Heart right ventricle (tissue), 16 donors: ENCODE measurements around the gene IGLL1. TPM values are rescaled to one million over a fixed set of nuclear protein-coding genes. Genes with fewer than 3 reads are reported as not detected.

Source experiments
- ATAC-seq, 8 donors: fragments of 200-7000 bp; cut with Tn5 transposase; one replicate each; pipeline ENCODE4 v1.9.1; 2020; ENCODE audit warnings: mild to moderate bottlenecking in 8 of 8, moderate library complexity in 8 of 8, moderate number of reproducible peaks in 1 of 8
- DNase-seq, 2 donors: peaks; one replicate each; pipeline ENCODE4 v3.0.0-alpha.2; 2020
- H3K27ac ChIP-seq, 10 donors: fragments of 200-600 bp; sonication (generic) in 2 of 10; one replicate each; pipeline versions ENCODE4 v1.5.0 to v1.8.0; 2020 to 2022; ENCODE audit warnings: mild to moderate bottlenecking in 3 of 10
- H3K27me3 ChIP-seq, 7 donors: fragments of 200-600 bp; one replicate each; pipeline ENCODE4 v1.8.0; 2021 to 2022; ENCODE audit warnings: mild to moderate bottlenecking in 2 of 7
- H3K36me3 ChIP-seq, 9 donors: fragments of 200-600 bp; sonication (generic) in 1 of 9; one replicate each; pipeline versions ENCODE4 v1.5.0 to v1.8.0; 2020 to 2022; ENCODE audit warnings: mild to moderate bottlenecking in 2 of 9
- H3K4me1 ChIP-seq, 9 donors: fragments of 200-600 bp; sonication (generic) in 1 of 9; one replicate each; pipeline versions ENCODE4 v1.5.0 to v1.8.0; 2020 to 2022; ENCODE audit warnings: mild to moderate bottlenecking in 4 of 9
- H3K4me3 ChIP-seq, 10 donors: fragments of 200-600 bp; sonication (generic) in 2 of 10; one replicate each; pipeline versions ENCODE4 v1.5.0 to v1.8.0; 2020 to 2022; ENCODE audit warnings: mild to moderate bottlenecking in 7 of 10, moderate library complexity in 2 of 10
- H3K9me3 ChIP-seq, 11 donors: fragments of 200-600 bp in 10 of 11; sonication (generic) in 2 of 11; one replicate each; pipeline versions ENCODE4 v1.5.0 to v1.8.0; 2013 to 2022; ENCODE audit warnings: mild to moderate bottlenecking in 2 of 11, control low read depth in 1 of 11, moderate library complexity in 1 of 11
- CTCF ChIP-seq, 9 donors: fragments of 200-600 bp; sonication (generic) in 2 of 9; IDR thresholded peaks; one replicate each; pipeline versions ENCODE4 v1.5.0 to v1.8.0; 2021 to 2022; ENCODE audit warnings: antibody characterized with exemption in 9 of 9, mild to moderate bottlenecking in 5 of 9, moderate library complexity in 1 of 9
- WGBS, 2 donors: extraction: QIAGEN DNeasy Blood & Tissue Kit; methylation state at CpG; one replicate each; pipeline ENCODE4 v1.1.7; 2013; ENCODE audit warnings: inconsistent platforms in 1 of 2; 5-methylcytosine and 5-hydroxymethylcytosine counted together
- intact Hi-C, 10 donors: fragments of 100-400 bp; cut with DNase I; formaldehyde crosslinking; loops; one replicate each; pipeline versions ENCODE4 v1.11.1 to v1.14.2; 2022
- polyA plus RNA-seq, 2 donors: library from polyadenylated mRNA; stranded (reverse); fragments of 200-250 nt; gene quantifications; one replicate each; pipeline ENCODE4 v1.2.3, GENCODE V29; 2013
- total RNA-seq, 10 donors: library from RNA; stranded (reverse); fragmentation: NEBNext Ultra II Directional in 3 of 10; extraction: Animal tissue kit (Norgen Biotek cat#: 25700) in 3 of 10; gene quantifications; one replicate each; pipeline versions ENCODE4 v1.2.1 to v1.2.4, GENCODE V29; 2021 to 2023
- donor health status: Arrhythmogenic right ventricular cardiomyopathy.
- donor health status: ischemic (EF 13 %, LVEDD 7.1; RV severe dilation, severe dysfunction).
- donor health status: healthy with polysubstance abuse.
- donor health status: DM: no; HTN: yes; CAD: no.
- donor health status: DM: no; HTN: no; CAD: no.
- donor health status: ischemic (EF 25% LVEDD 6.9; RV normal size, moderate dysfunction).
- donor health status: ischemic (EF 25% LVEDD 5.7; RV mildly dilated, moderate dysfunction).
- donor health status: healthy.
- donor health status: DM: yes; HTN: yes; CAD: no.
- donor health status: Ischemic cardiomyopathy.
- donor health status: ischemic (EF 35%, LVEDD 5.7; RV mildly dilated, moderate dysfunction).
- donor health status: nonischemic (EF 11% LVEDD 7.7; RV severe dilation, severe dysfunction).
- donor health status: DM: yes; HTN: yes; CAD: no.
- donor health status: PGD.
- donor health status: ischemic (EF 29% LVEDD 5.4; RV normal size, mild dysfunction).
- donor health status: nonischemic (EF 23%, LVEDD 6.1; RV moderate dilation, normal function).

Gene IGLL1
- total and polyA plus RNA-seq, 12 donors, result not detected

- intact Hi-C loops, result loop anchor here in 1 of 10 donors (10.0 kb wide), 1 partner anchor 339 kb away; the partner anchor contains the start of gene BCR
- H3K36me3 ChIP-seq, result no peaks in the 10 kb centered on the region
- H3K9me3 ChIP-seq, result no peaks in the 10 kb centered on the region
- peaks cover 0 to 31% (median 0%) of the 10 kb centered on the region in 7 donors for H3K27me3 ChIP-seq
- ATAC-seq (no peak), DNase-seq (no peak)
- H3K4me1 ChIP-seq, result peaks cover 12 to 37% (median 20%) of the 10 kb centered on the region in 9 donors
- WGBS, 2 donors, result 95 to 96% methylated on average over 8 of the region's 8 CpGs
- TF ChIP-seq CTCF (IDR thresholded peaks at IDR 0.05), result no peak
- peak overlapping the region in 1 of 10 donors; percentile 91 for H3K27ac ChIP-seq
- H3K4me3 ChIP-seq, result no peak overlapping the region
These were observed 56.4 kb downstream of the IGLL1 start for GRCh38 chr22:23523713-23524112.

Other genes starting within 250 kb of the IGLL1 start
- gene DRICH1, start 52.0 kb upstream of the IGLL1 start, total RNA-seq, result not detected
- under 1 TPM; 0.03 to 0.44 TPM for gene DRICH1, start 52.0 kb upstream of the IGLL1 start, polyA plus RNA-seq
- gene RGL4, start 110.7 kb upstream of the IGLL1 start, total RNA-seq, result 1 to 10 TPM in 1 of 10 donors, under 1 TPM in 1, not detected in 8; 0.23 to 1.6 TPM
- under 1 TPM; 0.29 to 0.59 TPM for gene RGL4, start 110.7 kb upstream of the IGLL1 start, polyA plus RNA-seq
- gene ZNF70, start 170.8 kb upstream of the IGLL1 start, total RNA-seq, result 1 to 10 TPM; 3.0 to 4.2 (median 3.6) TPM
- 1 to 10 TPM; 1.2 to 2.1 TPM for gene ZNF70, start 170.8 kb upstream of the IGLL1 start, polyA plus RNA-seq
- gene VPREB3, start 174.1 kb upstream of the IGLL1 start, total RNA-seq, result 1 to 10 TPM in 4 of 10 donors, under 1 TPM in 2, not detected in 4; 0.56 to 2.5 (median 1.3) TPM
- under 1 TPM; 0.83 to 0.88 TPM for gene VPREB3, start 174.1 kb upstream of the IGLL1 start, polyA plus RNA-seq
- gene C22orf15, start 182.7 kb upstream of the IGLL1 start, total RNA-seq, result not detected
- gene C22orf15, start 182.7 kb upstream of the IGLL1 start, polyA plus RNA-seq, result under 1 TPM; 0.12 to 0.66 TPM
- 1,000 to 10,000 TPM in 8 of 10 donors, 100 to 1,000 TPM in 2; 860 to 1,727 (median 1,056) TPM for gene CHCHD10, start 187.7 kb upstream of the IGLL1 start, total RNA-seq
- 1,000 to 10,000 TPM in 1 of 2 donors, 100 to 1,000 TPM in 1; 735 to 3,552 TPM for gene CHCHD10, start 187.7 kb upstream of the IGLL1 start, polyA plus RNA-seq
- gene MMP11, start 192.6 kb upstream of the IGLL1 start, total RNA-seq, result 10 to 100 TPM in 4 of 10 donors, 1 to 10 TPM in 6; 3.5 to 23.4 (median 5.4) TPM
- gene MMP11, start 192.6 kb upstream of the IGLL1 start, polyA plus RNA-seq, result 10 to 100 TPM in 1 of 2 donors, 1 to 10 TPM in 1; 9.9 to 12.8 TPM
- 10 to 100 TPM; 28.5 to 73.1 (median 39.8) TPM for gene SMARCB1, start 206.7 kb upstream of the IGLL1 start, total RNA-seq
- gene SMARCB1, start 206.7 kb upstream of the IGLL1 start, polyA plus RNA-seq, result 10 to 100 TPM; 26.8 to 70.0 TPM